HL-60 (cell line): ENCODE measurements around the gene TSSK6.

ENCODE experiments used
- CTCF ChIP-seq: IDR thresholded peaks from one replicate; pipeline ENCODE4 v1.5.1; 2011; ENCODE audit warnings: low read length, control low read depth, inconsistent platforms; ENCODE audit not compliant: insufficient read depth
- GABPA ChIP-seq: IDR thresholded peaks from 2 replicates; pipeline ENCODE4 v1.6.1; 2012; ENCODE audit warnings: low read depth
- REST ChIP-seq: IDR thresholded peaks from 2 replicates; pipeline ENCODE4 v1.6.1; 2012; ENCODE audit warnings: low read depth; ENCODE audit not compliant: insufficient replicate concordance
- SPI1 ChIP-seq: IDR thresholded peaks from 2 replicates; pipeline ENCODE4 v1.6.1; 2012; ENCODE audit warnings: low read depth, mild to moderate bottlenecking, borderline replicate concordance

GRCh38 chr19:19539698-19540063 is 24.3 kb upstream of the TSSK6 start:
- no peak for TF ChIP-seq CTCF
- TF ChIP-seq REST: no peak
- no peak for TF ChIP-seq SPI1
- TF ChIP-seq GABPA: no peak
